Endometrial microvascular endothelial cells (primary cell): ENCODE results near the gene SLC35F4. TPM values are rescaled to one million over a fixed set of nuclear protein-coding genes. Genes with fewer than 3 reads are reported as not detected.
"Not testable (repeated sequence)": the region's sequence is repeated elsewhere in the genome, so short reads cannot be mapped to it uniquely, and the experiment has no call there.

ENCODE experiments used
- in situ Hi-C: cut with HindIII; loops from 2 replicates; pipeline ENCODE4 v1.10.0; 2017; ENCODE audit warnings: low sequenced_read_pairs, low pct_unique_long_range_greater_than_20kb; ENCODE audit errors: inconsistent ontology term
- total RNA-seq: library from RNA; depleted of rRNA; stranded (reverse); fragments of >200 nt; gene quantifications from one replicate; pipeline ENCODE4 v1.2.3, GENCODE V29; 2015; ENCODE audit errors: inconsistent ontology term

Gene SLC35F4
- total RNA-seq, 1 donor from 2014 or later, result not detected

DNA sequence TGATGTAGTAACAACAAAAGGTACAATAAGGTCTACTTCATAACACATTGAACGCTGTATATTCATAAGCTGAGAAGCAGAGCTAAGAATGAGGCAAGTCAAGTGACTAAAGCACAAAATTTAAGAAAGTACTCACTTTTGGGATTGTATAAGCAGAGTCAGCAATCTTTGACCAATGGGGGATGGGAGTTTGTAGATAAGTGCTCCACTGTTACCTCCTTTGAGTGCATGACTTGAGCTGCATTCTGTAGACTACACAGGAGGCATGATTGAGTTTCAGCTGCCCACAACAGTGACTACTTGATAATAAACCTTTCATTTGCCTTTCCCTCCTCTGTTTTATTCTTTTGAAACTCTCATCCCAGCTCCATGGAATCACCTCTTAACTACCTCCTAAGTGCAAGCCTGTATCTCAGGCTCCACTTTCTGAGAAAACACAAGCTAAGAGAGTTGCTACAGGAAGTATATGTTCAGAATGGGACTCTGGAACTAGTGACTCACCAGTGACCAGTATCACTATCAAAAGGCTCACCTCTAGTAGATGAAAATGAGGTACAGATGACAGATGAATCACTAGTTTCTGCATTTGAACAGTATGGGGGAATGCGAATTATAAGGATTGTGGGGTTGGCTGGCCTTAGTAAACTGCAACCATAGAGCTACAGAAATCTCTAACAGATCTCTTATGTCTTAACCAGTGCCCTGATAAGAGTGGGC, 49.2 kb downstream of the SLC35F4 start:
- in situ Hi-C loops, result no loop called here

DNA sequence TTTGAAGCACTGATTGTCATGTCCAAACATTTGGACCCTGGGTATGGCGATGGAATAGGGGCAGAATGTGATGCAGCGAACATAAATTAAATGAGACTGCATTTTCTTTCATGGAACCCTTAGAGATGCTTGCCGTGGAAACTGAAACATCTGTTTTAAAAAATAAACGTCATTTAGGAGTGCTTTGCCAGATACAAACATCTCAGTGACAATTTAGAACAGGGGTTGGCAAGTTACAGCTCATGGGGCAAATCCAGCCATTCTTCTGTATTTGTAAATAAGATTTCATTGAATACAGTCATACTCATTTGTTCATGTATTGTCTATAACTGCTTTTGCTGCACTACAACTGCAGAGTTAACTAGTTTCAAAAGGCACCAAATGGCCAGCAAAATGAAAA, 51.2 kb downstream of the SLC35F4 start:
- in situ Hi-C loops, result no loop called here

DNA sequence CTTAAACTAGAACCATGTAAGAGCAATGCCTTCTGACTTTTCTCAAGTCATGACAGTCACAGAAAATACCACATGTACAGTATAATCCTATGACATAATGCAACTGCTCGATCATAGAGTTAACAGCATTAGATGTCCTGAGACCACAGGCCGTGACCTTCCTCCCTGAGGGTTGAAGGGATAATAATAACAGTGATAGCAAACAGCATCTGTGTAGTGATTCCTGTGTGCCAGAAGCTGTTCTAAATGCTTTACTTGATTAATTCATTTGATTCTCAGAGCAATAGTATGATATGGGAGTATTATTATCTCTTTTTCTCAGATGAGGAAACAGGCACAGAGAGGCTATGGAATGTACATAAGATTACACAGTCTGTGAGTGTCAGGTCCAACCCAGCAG, 53.2 kb downstream of the SLC35F4 start:
- in situ Hi-C loops, result no loop called here

DNA sequence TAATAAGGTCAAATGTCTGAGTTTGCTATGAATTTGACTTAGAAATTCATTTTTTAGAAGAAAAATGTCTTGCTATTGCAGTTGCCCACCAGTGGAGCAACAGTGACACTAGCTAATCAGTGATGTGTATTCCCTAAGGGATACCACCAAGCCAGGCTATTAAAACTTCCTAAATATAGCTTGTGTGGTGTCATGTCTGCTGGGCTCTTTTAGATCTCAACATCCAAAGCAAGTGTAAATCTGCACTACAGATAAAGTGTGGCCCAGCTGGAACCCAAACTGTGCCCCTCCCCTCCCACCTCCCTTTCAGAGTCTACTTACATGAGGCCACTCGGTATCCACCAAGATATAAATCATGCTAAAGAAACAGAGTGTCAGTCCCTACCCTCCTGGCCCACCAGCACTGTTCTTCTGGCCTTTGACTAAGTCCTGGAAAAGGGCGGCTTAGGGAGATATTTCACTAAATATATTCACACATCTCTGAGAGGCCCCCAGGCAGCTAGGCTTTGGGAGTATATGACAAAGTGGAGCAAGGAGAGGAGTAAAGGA, 53.8 kb downstream of the SLC35F4 start:
- in situ Hi-C loops, result no loop called here

DNA sequence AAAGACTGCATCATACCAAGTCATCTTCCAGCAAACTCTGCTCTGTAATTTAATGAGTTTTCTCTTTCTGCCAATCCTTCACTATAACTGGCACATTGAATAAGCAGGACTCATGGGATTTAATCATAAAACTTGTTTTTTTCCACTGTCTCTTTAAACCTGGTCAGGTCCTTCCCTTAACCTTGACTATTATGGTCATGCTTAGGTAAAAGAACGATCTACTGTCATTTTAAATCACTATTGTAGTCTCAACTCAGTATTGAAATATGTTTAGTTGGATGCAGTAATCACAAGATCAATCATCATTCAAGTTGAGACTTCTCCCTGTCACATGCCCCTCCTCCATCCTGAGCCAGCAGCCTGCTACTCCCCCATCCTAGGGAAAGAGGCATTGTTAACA, 56.1 kb downstream of the SLC35F4 start:
- in situ Hi-C loops, result no loop called here

DNA sequence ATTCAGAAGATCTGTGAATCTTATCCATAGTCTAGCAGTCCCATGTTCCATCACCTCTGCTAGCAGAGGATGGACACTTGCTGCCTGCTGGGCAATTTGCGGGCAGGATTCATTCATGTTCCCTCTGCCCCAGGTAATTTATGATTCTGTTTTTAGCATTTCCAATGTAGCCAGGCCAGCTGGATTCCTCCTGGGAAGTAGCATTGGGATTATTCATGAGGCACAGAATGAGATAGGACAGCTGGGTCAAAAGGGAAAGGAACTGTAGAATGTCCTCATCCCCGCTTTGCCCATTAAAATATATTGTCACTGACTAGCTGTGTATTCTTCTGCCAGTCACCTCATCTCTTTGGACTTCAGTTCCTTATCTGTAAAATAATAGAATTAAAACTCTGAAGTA, 68.7 kb downstream of the SLC35F4 start:
- in situ Hi-C loops, result no loop called here

DNA sequence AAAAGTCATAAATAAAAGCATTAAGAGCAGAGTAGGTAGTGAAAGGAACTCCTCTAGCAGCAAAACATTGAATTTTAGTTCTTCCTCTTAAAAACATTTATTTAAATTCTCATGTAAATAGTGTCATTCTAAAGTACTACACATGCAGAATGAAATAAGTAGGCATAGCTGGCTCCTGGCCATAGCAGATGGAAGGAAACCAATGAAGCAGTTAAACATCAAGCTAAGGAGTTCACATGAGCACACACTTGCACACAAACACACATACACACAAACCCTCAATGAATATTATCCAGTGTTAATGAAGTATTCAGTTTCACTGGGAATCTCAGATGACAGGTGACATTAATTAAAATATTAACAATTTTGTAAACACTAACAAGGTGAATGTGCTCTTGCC, 69.3 kb downstream of the SLC35F4 start:
- in situ Hi-C loops, result no loop called here

DNA sequence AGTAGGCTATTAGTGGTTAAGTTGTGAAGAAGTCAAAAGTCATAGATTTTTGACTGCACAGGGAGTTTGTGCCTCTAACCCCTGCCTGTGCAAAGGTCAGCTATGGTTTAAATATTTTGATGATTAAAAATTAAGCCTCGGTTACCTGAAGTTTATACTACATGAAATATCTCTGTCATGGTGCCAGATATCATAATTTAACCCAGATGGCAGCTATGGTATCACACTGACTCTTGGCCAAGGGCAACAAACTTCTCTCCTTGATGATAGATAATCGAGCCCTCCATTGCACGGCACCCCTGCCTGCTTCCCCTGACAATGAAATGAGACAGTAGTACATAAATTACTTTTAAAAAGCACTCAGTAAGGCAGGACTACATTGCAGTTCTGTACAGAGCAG, 80.8 kb downstream of the SLC35F4 start:
- in situ Hi-C loops, result no loop called here

DNA sequence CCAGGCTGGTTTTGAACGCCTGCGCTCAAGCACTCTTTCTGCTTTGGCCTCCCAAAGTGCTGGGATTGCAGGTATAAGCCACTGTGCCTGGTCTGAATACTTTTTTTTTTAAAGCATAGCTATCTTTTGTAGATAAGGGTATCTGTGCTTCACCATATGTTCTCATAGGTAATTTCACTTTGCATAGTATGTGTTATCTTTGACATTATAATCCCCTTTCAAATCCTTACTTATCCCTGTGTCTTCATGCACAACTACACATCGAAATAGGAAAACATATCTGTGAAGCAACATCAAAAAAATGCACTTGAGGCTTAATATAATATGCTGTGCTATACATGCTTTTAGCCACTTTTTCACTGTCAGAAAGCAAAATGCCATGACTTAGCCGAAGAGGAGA, 94.1 kb downstream of the SLC35F4 start:
- in situ Hi-C loops, result no loop called here

DNA sequence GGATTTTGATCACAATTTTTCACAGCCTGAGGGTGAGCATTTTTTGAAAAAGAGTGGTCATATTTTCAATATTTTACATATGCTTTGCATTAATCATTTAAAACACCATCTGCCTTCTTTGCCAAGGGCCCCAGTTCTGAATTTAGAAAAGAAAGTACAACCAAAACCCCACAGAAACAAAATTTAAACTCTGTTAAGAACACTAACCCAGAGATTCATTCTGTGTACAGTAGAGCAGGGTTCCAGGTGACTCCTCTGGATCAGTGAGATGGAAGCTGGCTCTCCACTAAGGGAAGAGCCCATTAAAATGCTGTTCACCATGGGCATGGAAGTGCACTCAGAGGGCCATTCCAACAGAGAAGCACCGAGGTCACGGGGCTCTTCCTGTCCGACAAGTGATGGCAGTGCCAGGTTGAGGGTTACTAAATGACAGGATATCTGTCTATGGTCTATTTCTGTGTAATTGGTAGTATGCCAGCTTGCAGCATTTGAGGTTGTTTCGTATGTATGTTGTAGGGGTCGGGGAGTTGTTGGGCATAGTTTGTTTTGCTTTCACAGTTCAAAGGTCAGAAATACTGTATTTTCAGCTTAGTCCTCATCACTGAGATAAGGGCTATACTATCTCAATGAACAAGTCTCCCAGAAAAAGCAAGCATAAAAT, 95.9 kb downstream of the SLC35F4 start:
- in situ Hi-C loops, result no loop called here

DNA sequence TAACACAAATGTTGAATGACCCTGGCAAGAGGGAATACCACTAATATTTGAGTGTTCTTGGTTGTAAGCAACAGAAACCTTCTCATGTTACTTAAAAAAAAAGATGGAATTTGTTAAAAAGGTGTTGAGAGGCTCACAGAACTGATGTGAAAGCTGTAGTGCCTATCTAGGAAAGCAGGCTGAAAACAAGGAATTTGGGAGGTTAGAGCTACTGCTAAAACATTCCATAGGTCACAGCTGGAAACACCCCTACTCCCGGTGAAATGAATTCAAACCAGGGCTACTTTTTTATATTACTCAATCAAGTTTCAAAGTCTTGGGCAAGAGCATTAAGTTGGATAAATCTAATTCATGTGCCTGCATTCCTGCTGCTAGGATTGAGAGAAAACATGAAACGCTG, 104.1 kb downstream of the SLC35F4 start:
- in situ Hi-C loops, result no loop called here

DNA sequence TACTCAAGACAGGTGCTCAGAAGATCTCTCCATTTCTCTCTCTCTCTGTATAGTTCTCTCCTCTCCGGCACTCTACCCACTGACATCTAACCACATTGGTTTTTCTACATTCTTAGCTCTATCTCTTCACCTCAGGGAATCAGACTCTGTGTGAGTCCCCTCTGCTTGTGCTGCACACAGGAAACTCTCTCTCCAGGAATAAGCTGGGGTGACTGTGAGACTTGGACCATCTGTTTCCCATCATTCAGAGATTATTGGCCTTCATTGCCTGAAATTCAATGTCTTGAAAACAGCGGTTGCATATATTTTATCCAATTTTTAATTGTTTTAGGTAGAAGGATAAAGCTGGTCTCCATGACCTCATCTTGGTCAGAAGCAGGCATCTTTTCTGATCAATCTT, 105.0 kb downstream of the SLC35F4 start:
- in situ Hi-C loops, result no loop called here

DNA sequence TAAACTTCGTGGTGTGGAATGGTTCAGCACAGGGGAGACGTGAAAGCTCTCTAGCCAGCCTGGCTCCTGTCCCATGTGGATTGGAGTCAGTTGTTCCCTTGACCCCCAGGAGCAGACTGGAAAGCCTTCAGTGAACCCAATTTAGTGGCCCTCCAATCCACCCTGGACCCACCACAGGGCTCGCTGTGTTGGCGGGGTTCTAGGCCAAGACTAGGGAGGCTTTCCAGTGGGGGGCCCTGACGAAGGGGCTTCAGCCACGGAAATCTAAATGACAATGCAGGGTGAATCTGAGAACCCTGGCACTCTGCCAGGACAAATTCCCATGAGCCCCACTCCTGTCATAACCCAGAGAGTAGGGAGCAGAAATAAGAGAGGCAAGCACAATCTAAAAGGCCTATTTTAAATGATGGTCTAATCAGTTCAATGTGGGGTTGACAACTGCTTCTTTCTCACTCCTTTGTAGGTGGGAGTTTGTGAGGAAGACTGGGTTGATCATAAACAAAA, 110.8 kb downstream of the SLC35F4 start:
- in situ Hi-C loops, result no loop called here

DNA sequence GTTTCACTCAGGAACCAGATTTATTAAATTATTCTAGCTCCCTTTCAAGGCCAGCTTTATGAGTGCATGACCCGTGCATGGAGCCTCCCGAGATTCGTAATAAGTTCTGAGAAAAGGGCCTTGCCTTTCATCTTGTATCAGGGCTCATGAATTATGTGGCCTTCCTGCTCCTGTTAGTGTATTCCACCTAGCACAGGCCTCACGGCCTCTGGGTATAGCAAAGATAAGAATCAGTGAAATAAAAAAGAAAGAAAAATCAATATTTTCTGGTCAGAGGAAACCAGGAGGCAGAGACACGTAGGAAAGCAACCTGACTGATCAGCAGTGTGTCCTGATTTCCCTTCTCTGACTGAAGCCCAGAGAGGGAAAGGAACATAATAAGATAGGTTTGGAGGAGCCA, 111.4 kb downstream of the SLC35F4 start:
- in situ Hi-C loops, result no loop called here

DNA sequence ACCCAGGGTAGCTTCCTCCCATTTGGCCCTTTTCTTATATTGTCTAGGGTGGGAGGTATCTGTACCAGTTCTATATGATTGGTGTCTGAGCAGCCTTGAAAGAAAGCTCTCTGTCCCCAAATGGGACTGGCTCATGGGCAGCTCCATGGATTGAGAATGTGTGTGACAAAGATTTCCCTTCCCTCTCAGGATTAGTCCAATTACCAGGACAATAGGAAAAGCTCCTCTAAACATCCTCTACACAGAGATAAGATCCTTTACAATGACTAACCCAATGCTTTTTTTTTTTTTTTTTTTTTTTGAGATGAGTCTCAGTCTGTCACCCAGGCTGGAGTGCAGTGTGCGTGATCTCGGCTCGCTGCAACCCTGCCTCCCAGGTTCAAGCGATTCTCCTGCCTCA, 112.1 kb downstream of the SLC35F4 start:
- in situ Hi-C loops, result no loop called here

DNA sequence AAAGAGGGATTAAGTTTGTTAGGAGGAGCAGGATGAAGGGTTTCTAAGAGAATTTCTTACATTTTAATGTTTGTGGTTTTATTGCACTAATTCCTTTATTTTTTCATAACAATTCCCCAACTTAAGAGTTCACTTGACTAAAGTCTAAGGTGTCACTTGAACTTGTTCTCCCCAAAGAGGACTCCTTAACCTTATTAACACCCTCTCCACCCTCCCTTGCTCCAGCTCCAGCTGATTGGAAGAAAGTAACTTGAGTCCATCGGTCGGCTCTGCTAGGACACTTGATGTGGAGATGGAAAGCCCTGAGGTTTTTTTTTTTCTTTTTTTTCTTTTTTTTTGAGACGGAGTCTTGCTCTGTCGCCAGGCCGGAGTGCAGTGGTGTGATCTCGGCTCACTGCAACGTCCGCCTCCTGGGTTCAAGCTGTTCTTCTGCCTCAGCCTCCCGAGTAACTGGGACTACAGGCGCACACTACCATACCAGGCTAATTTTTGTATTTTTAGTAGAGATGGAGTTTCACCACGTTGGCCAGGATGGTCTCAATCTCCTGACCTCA, 113.7 kb downstream of the SLC35F4 start:
- in situ Hi-C loops, result not testable (repeated sequence)

DNA sequence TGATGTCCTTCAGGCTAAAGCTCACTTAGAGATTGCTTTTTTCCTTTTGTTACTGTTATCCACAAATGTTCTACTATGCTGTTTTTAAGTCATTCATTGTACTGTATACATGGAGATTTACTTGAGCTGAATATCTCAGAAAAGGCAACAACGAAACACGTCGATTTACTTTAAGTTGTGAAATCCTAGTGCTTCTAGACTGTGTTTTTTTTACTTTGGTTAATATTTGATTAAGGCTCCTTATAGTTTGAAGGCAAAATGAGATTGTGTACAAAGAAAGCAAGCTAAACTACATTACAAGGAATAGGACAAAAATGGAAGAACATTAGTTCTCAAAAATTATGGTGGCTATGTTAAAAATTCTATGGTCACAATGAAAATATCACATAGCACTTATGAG, 114.5 kb downstream of the SLC35F4 start:
- in situ Hi-C loops, result no loop called here

DNA sequence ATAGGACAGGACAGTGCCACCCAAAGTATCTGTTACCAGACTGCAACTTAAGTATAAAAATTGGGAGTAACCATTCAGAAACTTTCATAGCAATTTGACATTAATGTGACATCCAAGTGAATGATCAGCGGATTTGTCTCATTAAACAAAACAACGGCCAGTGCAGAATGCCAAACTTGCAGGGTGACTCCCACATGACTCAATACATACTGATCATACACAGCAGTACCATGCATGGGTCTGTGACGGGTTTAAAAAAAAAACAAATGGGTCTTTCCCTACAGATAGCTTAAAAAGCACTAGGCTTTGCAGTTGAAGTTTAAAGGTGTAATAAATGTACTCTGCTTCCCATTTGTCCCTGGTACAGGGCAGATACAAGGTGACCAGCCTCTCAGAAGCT, 116.6 kb downstream of the SLC35F4 start:
- in situ Hi-C loops, result no loop called here

DNA sequence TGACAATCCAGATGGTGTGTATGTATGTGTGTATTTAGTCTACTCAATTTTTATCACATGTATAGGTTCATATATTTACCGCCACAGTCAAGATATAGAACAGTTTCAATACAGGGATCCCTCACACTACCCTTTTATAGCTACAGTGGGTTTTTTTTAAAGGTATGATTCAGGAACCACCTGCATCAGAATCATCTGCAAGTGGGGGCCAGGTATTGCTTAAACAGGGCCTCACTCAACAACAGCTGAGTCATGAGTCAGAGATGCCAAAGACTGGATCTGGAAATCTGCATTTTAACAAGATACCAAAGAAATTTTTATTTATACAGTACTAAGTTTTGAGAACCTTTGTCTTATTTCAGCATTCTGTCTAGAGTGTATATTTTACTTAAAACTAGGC, 117.6 kb downstream of the SLC35F4 start:
- in situ Hi-C loops, result no loop called here

DNA sequence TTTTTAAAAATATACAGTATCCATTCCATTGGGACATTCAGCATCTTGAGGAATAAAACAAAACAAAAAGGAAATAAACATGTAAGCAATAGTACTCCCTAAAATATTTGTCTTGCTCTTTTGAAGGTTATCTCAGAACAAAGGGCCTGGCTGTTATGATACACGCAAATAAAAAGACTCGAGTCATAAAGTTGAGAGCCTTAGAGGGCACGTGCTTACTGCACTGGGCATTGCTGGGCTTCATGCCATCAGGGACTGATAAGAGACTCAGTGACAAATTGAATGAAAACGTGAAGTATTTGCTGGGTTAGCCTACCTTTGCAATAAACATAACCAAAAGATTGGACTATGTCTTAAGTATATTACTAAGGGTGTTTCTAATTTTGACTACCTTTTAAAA, 118.9 kb downstream of the SLC35F4 start:
- in situ Hi-C loops, result no loop called here
